Psoas muscle (tissue), 8 donors: ENCODE results near the gene FTCDNL1. TPM values are rescaled to one million over a fixed set of nuclear protein-coding genes. Genes with fewer than 3 reads are reported as not detected.

ENCODE experiments used
- ATAC-seq, 4 donors: fragments of 200-7000 bp; cut with Tn5 transposase; one replicate each; pipeline ENCODE4 v1.9.1; 2020; ENCODE audit warnings: moderate library complexity in 3 of 4, mild to moderate bottlenecking in 2 of 4
- DNase-seq, 2 donors: peaks; one replicate each; pipeline ENCODE4 v3.0.0-alpha.2; 2020
- H3K27ac ChIP-seq: fragments of 200-600 bp; one replicate; pipeline ENCODE4 v1.8.0; 2022
- H3K27me3 ChIP-seq, 3 donors: fragments of 200-600 bp in 1 of 3; one replicate each; pipeline versions ENCODE4 v1.6.1 to v1.8.0; 2013 to 2022; ENCODE audit warnings: low read length in 2 of 3, mild to moderate bottlenecking in 2 of 3, moderate library complexity in 1 of 3; ENCODE audit not compliant: insufficient read depth in 3 of 3
- H3K36me3 ChIP-seq, 2 donors: fragments of 200-600 bp in 1 of 2; one replicate each; pipeline versions ENCODE4 v1.6.1 to v1.8.0; 2013 to 2022; ENCODE audit warnings: low read depth in 1 of 2, mild to moderate bottlenecking in 1 of 2, moderate library complexity in 1 of 2; ENCODE audit not compliant: insufficient read depth in 1 of 2
- H3K4me1 ChIP-seq: fragments of 200-600 bp; one replicate; pipeline ENCODE4 v1.8.0; 2022
- H3K4me3 ChIP-seq: fragments of 200-600 bp; one replicate; pipeline ENCODE4 v1.8.0; 2022; ENCODE audit warnings: mild to moderate bottlenecking
- H3K9me3 ChIP-seq: fragments of 200-600 bp; one replicate; pipeline ENCODE4 v1.8.0; 2022
- CTCF ChIP-seq: fragments of 200-600 bp; IDR thresholded peaks from one replicate; pipeline ENCODE4 v1.8.0; 2022; ENCODE audit warnings: antibody characterized with exemption
- WGBS, 3 donors: extraction: QIAGEN DNeasy Blood & Tissue Kit; methylation state at CpG; one replicate each; pipeline versions ENCODE4 v1.1.6 to v1.1.7; 2013; 5-methylcytosine and 5-hydroxymethylcytosine counted together
- intact Hi-C, 2 donors: fragments of 100-400 bp; cut with DNase I; formaldehyde crosslinking; loops; one replicate each; pipeline versions ENCODE4 v1.11.0 to v1.14.2; 2022
- polyA plus RNA-seq, 3 donors: library from polyadenylated mRNA; stranded (reverse); fragments of 200-250 nt; gene quantifications; one replicate each; pipeline ENCODE4 v1.2.3, GENCODE V29; 2013
- total RNA-seq, 4 donors: library from RNA; stranded (reverse); fragmentation: NEBNext Ultra II Directional in 2 of 4; extraction: Animal tissue kit (Norgen Biotek cat#: 25700) in 2 of 4; gene quantifications; one replicate each; pipeline versions ENCODE4 v1.2.1 to v1.2.4, GENCODE V29; 2021 to 2023
- donor health status: healthy with polysubstance abuse.
- donor health status: DM: no; HTN: no; CAD: no; lungs with moderate emphysema.
- donor health status: Bipolar disorder and iron deficiency.
- donor health status: healthy.
- donor health status: DM: yes; HTN: yes; CAD: no.
- donor health status: DM: no; HTN: no; CAD: no.
- donor health status: DM: no; HTN: no; CAD: no.
- donor health status: DM: yes; HTN: yes; CAD: no.

FTCDNL1 gene
- total and polyA plus RNA-seq, 7 donors, result 4.9 to 25.7 (median 9.0) TPM

GRCh38 chr2:199772035-199772976 lies 78.7 kb downstream of the FTCDNL1 start:
- TF ChIP-seq CTCF, result no peak
- H3K4me1 ChIP-seq, result no peaks in the 10 kb centered on the region
- H3K9me3 ChIP-seq, result no peaks in the 10 kb centered on the region
- DNase-seq (no peak), ATAC-seq (no peak)
- H3K36me3 ChIP-seq, result no peaks in the 10 kb centered on the region
- no peak overlapping the region for H3K4me3 ChIP-seq
- intact Hi-C loops, result no loop called here
- WGBS, 3 donors, result 81 to 84% (median 83%) methylated on average over 12 of the region's 12 CpGs
- no peaks in the 10 kb centered on the region for H3K27me3 ChIP-seq
- no peak overlapping the region for H3K27ac ChIP-seq

DNA sequence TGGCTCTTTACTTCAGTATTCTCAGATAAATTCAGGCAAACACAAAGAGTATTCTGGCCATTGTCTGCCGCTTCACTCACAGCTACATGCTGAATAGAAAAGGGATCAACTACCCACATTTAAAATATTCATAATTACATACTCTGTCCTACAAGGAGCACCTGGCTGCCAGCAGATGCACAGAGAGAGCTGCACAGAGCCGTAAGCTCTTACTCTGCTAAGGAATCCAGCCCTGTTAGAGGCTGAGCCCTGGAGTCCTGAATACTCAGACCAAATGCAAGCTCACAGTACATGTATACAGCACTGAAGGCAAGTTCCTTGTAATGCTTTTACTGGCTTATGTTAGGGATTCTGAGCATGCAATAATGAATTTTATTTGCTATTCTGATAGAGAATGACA lies 80.3 kb downstream of the FTCDNL1 start:
- Histone ChIP-seq H3K9me3 (no peaks in the 10 kb centered on the region), H3K4me1 (no peaks in the 10 kb centered on the region), H3K27me3 (no peaks in the 10 kb centered on the region), H3K36me3 (no peaks in the 10 kb centered on the region), H3K4me3 (no peak overlapping the region), H3K27ac (no peak overlapping the region)
- TF ChIP-seq CTCF, result no peak
- no peak for ATAC-seq
- no peak for DNase-seq
- 90 to 96% (median 92%) methylated on average over 2 of the region's 2 CpGs for whole genome bisulfite sequencing, 3 donors
- intact Hi-C loops, result no loop called here

DNA sequence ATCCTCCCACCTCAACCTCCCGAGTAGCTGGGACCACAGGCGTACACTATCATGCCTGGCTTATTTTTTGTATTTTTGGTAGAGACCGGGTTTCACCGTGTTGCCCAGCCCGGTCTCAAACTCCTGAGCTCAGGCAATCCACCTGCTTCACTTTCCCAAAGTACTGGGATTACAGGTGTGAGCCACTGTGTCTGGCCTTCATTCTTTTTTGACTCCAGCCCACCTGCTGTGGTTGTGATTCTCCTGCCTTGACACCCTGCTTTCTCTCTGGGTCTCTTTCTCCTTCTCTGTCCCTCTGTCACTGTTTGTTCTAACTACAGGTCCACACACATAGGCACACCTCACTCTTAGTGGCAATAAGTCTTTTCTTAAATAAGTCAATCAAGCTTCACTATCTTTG lies 85.3 kb downstream of the FTCDNL1 start:
- H3K27ac ChIP-seq, result no peak overlapping the region
- no peaks in the 10 kb centered on the region for H3K4me1 ChIP-seq
- H3K4me3 ChIP-seq, result no peak overlapping the region
- no peaks in the 10 kb centered on the region for H3K27me3 ChIP-seq
- H3K36me3 ChIP-seq, result no peaks in the 10 kb centered on the region
- no peaks in the 10 kb centered on the region for H3K9me3 ChIP-seq
- no peak for TF ChIP-seq CTCF
- ATAC-seq, result no peak
- intact Hi-C loops, result no loop called here
- no peak for DNase-seq
- 80 to 93% (median 84%) methylated on average over 5 of the region's 5 CpGs for WGBS, 3 donors

GRCh38 chr2:199764273-199764800 lies 86.7 kb downstream of the FTCDNL1 start:
- Histone ChIP-seq H3K36me3 (no peaks in the 10 kb centered on the region), H3K9me3 (no peaks in the 10 kb centered on the region), H3K4me3 (no peak overlapping the region), H3K4me1 (no peaks in the 10 kb centered on the region), H3K27ac (no peak overlapping the region), H3K27me3 (no peaks in the 10 kb centered on the region)
- TF ChIP-seq CTCF, result no peak
- WGBS, 3 donors, result 90 to 91% (median 90%) methylated on average over 7 of the region's 7 CpGs
- intact Hi-C loops, result no loop called here
- DNase-seq (no peak), ATAC-seq (no peak)
